Gastroesophageal sphincter (tissue), 3 donors: Measurements from ENCODE around the gene ABCA4.

Experiments
- CTCF ChIP-seq, 4 experiments: fragments of 200-600 bp in 2 of 4; fragments of 450-650 bp in 2 of 4; sonication (generic) in 1 of 4; IDR thresholded peaks; one replicate each; pipeline ENCODE4 v1.5.1; 2017 to 2019; ENCODE audit warnings: antibody characterized with exemption in 4 of 4, mild to moderate bottlenecking in 2 of 4, moderate library complexity in 2 of 4
- POLR2AphosphoS5 ChIP-seq: sonication (generic); formaldehyde crosslinking; IDR thresholded peaks from one replicate; pipeline ENCODE4 v1.6.1; 2017; ENCODE audit warnings: antibody characterized with exemption

- no peak for TF ChIP-seq CTCF (IDR thresholded peaks at IDR 0.05)
- TF ChIP-seq POLR2AphosphoS5 = no peak
Measured at GRCh38 chr1:93960641-93961147, 160.3 kb downstream of the ABCA4 start.
